Right cardiac atrium (tissue), 5 donors: ENCODE data around the gene LIN52. TPM values are rescaled to one million over a fixed set of nuclear protein-coding genes. Genes with fewer than 3 reads are reported as not detected.

Source experiments
- ATAC-seq, 2 donors: fragments of 200-7000 bp; cut with Tn5 transposase; one replicate each; pipeline versions ENCODE4 v1.8.0 to v1.9.1; 2020; ENCODE audit warnings: moderate library complexity in 2 of 2, mild to moderate bottlenecking in 1 of 2
- DNase-seq, 3 donors: peaks; one replicate each; pipeline ENCODE4 v3.0.0-alpha.2; 2020
- H3K27ac ChIP-seq: one replicate; pipeline ENCODE4 v1.5.1; 2013; ENCODE audit warnings: mild to moderate bottlenecking, low read length, control low read depth, moderate library complexity
- H3K27me3 ChIP-seq: one replicate; pipeline ENCODE4 v1.6.1; 2013; ENCODE audit not compliant: control insufficient read depth, insufficient read depth
- H3K4me1 ChIP-seq: one replicate; pipeline ENCODE4 v1.6.1; 2013; ENCODE audit warnings: low read length; ENCODE audit not compliant: control insufficient read depth, insufficient read depth
- H3K4me3 ChIP-seq: one replicate; pipeline ENCODE4 v1.5.1; 2013; ENCODE audit warnings: low read length, control low read depth
- H3K9me3 ChIP-seq: one replicate; pipeline ENCODE4 v1.6.1; 2013; ENCODE audit warnings: low read length; ENCODE audit not compliant: control insufficient read depth
- WGBS: extraction: QIAGEN DNeasy Blood & Tissue Kit; methylation state at CpG from one replicate; pipeline ENCODE4 v1.1.7; 2013; 5-methylcytosine and 5-hydroxymethylcytosine counted together
- intact Hi-C, 4 donors: fragments of 100-400 bp; cut with DNase I; formaldehyde crosslinking; loops; one replicate each; pipeline versions ENCODE4 v1.11.0 to v1.14.0; 2022 to 2023
- polyA plus RNA-seq: library from polyadenylated mRNA; stranded (reverse); fragments of 200-250 nt; gene quantifications from one replicate; pipeline ENCODE4 v1.2.3, GENCODE V29; 2013
- total RNA-seq, 4 donors: library from RNA; stranded (reverse); fragmentation: NEBNext Ultra II Directional; extraction: Animal tissue kit (Norgen Biotek cat#: 25700); gene quantifications; one replicate each; pipeline ENCODE4 v1.2.1, GENCODE V29; 2021
- donor health status: healthy with polysubstance abuse.
- donor health status: DM: no; HTN: yes; CAD: no.
- donor health status: DM: no; HTN: no; CAD: no.
- donor health status: DM: no; HTN: yes; CAD: no; lungs with severe emphysema.
- donor health status: DM: yes; HTN: yes; CAD: no.

The LIN52 gene
- total and polyA plus RNA-seq, 5 donors: 5.5 to 9.2 (median 7.7) TPM

DNA sequence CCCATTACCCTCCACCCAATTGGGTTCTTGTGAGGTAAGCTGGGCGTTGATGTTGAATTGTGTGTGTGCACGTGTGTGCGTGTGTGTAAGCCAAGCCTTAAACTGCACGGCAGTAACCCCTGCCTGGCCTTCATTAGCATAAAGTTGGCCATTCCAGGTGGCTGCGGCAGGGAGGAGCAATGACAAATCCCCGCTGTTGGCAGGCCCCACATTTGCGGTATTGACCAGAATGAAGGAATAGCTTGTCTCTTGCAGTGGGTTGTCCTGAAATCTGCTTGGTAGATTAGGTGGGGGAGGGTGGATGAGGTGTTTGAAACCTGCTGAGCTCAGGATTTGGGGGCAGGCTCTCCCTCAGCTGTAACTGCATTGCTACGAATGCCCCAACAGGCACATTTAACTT, 161.8 kb downstream of the LIN52 start:
- no peaks in the 10 kb centered on the region for H3K27me3 ChIP-seq
- intact Hi-C loops: loop anchor here in 1 of 4 donors (5.0 kb wide), 1 partner anchor 139 kb away; no protein-coding TSS in a partner anchor
- no peak for ATAC-seq
- no peaks in the 10 kb centered on the region for H3K9me3 ChIP-seq
- WGBS: 75% methylated on average over 8 of the region's 8 CpGs
- H3K27ac ChIP-seq: no peak overlapping the region
- DNase-seq: no peak
- no peak overlapping the region for H3K4me3 ChIP-seq
- no peaks in the 10 kb centered on the region for H3K4me1 ChIP-seq

DNA sequence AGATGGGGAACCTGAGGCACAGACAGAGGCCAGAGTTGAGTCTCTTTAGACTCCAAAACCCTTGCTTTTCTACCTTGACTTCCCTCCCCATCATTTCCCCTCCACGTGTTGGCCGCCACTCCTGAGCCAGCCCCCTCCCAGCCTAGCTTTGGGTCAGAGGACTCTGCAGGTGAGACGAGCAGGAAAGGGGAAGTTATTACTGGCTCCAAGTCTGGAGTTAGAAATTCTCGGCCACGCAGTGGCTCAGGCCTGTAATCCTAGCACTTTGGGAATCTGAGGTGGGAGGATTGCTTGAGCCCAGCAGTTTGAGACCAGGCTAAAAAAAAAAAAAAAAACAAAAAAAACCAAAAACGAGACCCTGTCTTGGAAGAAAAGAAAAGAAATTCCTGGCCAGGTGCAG, 163.3 kb downstream of the LIN52 start:
- WGBS: 57% methylated on average over 6 of the region's 6 CpGs
- no peak for ATAC-seq
- no peak for DNase-seq
- H3K4me3 ChIP-seq: no peak overlapping the region
- H3K27me3 ChIP-seq: no peaks in the 10 kb centered on the region
- H3K27ac ChIP-seq: no peak overlapping the region
- H3K4me1 ChIP-seq: no peaks in the 10 kb centered on the region
- intact Hi-C loops: loop anchor here in 1 of 4 donors (5.0 kb wide), 1 partner anchor 141 kb away; no protein-coding TSS in a partner anchor
- H3K9me3 ChIP-seq: no peaks in the 10 kb centered on the region

DNA sequence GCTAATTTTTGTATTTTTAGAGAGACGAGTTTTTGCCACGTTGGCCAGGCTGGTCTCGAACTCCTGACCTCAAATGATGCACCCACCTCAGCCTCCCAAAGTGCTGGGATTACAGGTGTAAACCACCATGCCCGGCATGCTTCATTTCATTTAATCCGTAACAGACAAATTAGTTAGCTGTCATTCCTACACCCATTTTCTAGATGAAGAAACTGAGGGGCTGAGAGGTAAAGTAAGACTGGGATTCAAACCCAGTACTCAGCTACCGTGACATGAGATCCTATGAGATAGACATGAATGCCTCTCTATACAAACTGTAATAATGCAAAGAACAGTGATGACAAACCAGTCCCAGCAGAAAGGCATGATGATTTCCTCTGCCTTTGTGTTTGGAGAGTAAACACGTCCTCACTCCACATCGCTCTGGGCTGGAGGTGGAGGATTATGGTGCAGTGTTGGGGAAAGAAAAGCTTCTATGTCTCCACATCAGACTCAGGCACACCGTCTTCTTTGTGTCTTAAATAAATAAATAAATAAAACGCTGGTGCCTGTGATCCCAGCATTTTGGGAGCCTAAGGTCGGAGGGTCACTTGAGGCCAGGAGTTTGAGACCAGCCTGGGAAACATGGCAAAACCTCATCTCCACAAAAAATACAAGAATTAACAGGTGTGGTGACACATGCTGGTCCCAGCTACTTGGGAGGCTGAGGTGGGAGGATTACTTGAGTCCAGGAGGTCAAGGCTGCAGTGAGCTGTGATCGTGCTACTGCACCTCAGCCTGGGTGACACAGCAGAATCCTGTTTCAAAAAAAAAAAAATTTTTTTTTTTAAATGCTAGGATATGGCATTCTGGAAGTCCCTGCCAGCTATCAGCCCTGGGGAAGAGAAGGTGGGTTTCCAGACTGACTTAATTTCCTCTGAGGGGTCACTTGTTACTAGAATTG, 164.9 kb downstream of the LIN52 start:
- Histone ChIP-seq H3K27ac (no peak overlapping the region), H3K4me3 (no peak overlapping the region), H3K9me3 (no peaks in the 10 kb centered on the region), H3K27me3 (no peaks in the 10 kb centered on the region), H3K4me1 (no peaks in the 10 kb centered on the region)
- no peak for ATAC-seq
- 77% methylated on average over 12 of the region's 12 CpGs for WGBS
- intact Hi-C loops: loop anchor here in 3 of 4 donors (5.0 kb wide), 2 partner anchors 137 to 142 kb away; no protein-coding TSS in a partner anchor
- no peak for DNase-seq

Other genes with a start within 250 kb of the LIN52 start
- gene PTGR2, start 233.1 kb upstream of the LIN52 start, total RNA-seq: 10 to 100 TPM; 31.3 to 38.3 (median 32.1) TPM
- gene PTGR2, start 233.1 kb upstream of the LIN52 start, polyA plus RNA-seq: 33.3 TPM
- gene ZNF410, start 198.1 kb upstream of the LIN52 start, total RNA-seq: 10 to 100 TPM; 16.3 to 30.4 (median 20.1) TPM
- gene ZNF410, start 198.1 kb upstream of the LIN52 start, polyA plus RNA-seq: 12.1 TPM
- gene FAM161B, start 134.9 kb upstream of the LIN52 start, total RNA-seq: 1 to 10 TPM; 3.1 to 4.6 (median 3.5) TPM
- 2.3 TPM for gene FAM161B, start 134.9 kb upstream of the LIN52 start, polyA plus RNA-seq
- gene COQ6, start 134.7 kb upstream of the LIN52 start, total RNA-seq: 10 to 100 TPM; 29.2 to 34.3 (median 32.2) TPM
- 43.4 TPM for gene COQ6, start 134.7 kb upstream of the LIN52 start, polyA plus RNA-seq
- 1 to 10 TPM; 7.6 to 8.7 (median 7.9) TPM for gene ENTPD5, start 65.7 kb upstream of the LIN52 start, total RNA-seq
- gene ENTPD5, start 65.7 kb upstream of the LIN52 start, polyA plus RNA-seq: 5.7 TPM
- 1 to 10 TPM; 4.9 to 5.5 (median 5.3) TPM for gene BBOF1, start 65.6 kb upstream of the LIN52 start, total RNA-seq
- gene BBOF1, start 65.6 kb upstream of the LIN52 start, polyA plus RNA-seq: 4.5 TPM
- gene ALDH6A1, start 503 bp upstream of the LIN52 start, total RNA-seq: 10 to 100 TPM; 27.0 to 58.0 (median 31.9) TPM
- gene ALDH6A1, start 503 bp upstream of the LIN52 start, polyA plus RNA-seq: 15.3 TPM
- not detected for gene VSX2, start 154.5 kb downstream of the LIN52 start, total RNA-seq
- not detected for gene VSX2, start 154.5 kb downstream of the LIN52 start, polyA plus RNA-seq
- gene ABCD4, start 218.0 kb downstream of the LIN52 start, total RNA-seq: 10 to 100 TPM; 18.9 to 28.7 (median 25.2) TPM
- gene ABCD4, start 218.0 kb downstream of the LIN52 start, polyA plus RNA-seq: 25.4 TPM